Stomach (tissue), 4 donors: ENCODE data around the gene ORM1.

Experiments used
- POLR2A ChIP-seq, 4 donors: fragments of 450-650 bp; IDR thresholded peaks; one replicate each; pipeline ENCODE4 v1.6.1; 2016; ENCODE audit warnings: antibody characterized with exemption in 4 of 4, control low read depth in 2 of 4, mild to moderate bottlenecking in 1 of 4, moderate library complexity in 1 of 4
- POLR2AphosphoS5 ChIP-seq, 3 donors: sonication (generic); formaldehyde crosslinking; IDR thresholded peaks; one replicate each; pipeline ENCODE4 v1.6.1; 2016; ENCODE audit warnings: antibody characterized with exemption in 3 of 3
- TF ChIP-seq, protein P1 (sequence below), 7 experiments: fragments of 450-650 bp in 4 of 7; fragments of 200-600 bp in 3 of 7; sonication (generic) in 3 of 7; IDR thresholded peaks; one replicate each; pipeline ENCODE4 v1.5.1; 2016 to 2019; ENCODE audit warnings: antibody characterized with exemption in 7 of 7, control low read depth in 2 of 7, mild to moderate bottlenecking in 1 of 7

DNA sequence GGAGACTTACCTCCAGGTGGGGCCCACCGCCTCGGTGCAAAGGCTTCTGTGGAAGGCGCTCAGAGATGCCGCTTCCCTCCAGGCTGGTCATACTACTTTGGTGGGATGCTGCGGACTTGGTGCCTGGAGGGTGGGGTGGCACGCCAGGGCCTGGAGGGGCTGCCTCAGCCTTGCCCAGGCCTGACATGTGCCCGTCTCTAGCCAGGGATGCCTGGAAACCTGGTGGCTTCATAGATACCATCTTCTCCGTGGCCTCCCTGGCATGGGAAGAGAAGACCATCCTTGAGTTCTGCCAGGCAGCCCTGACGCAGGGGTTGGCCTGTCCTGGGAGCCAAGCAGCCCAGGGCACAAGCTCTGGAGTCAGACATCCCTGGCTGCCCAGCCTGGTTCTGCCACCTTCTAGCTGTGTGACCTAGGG, 35.0 kb downstream of the ORM1 start:
- TF ChIP-seq POLR2AphosphoS5 (IDR thresholded peaks at IDR 0.05): no peak
- no peak for TF ChIP-seq POLR2A (IDR thresholded peaks at IDR 0.05)
- TF ChIP-seq, protein P1, sequence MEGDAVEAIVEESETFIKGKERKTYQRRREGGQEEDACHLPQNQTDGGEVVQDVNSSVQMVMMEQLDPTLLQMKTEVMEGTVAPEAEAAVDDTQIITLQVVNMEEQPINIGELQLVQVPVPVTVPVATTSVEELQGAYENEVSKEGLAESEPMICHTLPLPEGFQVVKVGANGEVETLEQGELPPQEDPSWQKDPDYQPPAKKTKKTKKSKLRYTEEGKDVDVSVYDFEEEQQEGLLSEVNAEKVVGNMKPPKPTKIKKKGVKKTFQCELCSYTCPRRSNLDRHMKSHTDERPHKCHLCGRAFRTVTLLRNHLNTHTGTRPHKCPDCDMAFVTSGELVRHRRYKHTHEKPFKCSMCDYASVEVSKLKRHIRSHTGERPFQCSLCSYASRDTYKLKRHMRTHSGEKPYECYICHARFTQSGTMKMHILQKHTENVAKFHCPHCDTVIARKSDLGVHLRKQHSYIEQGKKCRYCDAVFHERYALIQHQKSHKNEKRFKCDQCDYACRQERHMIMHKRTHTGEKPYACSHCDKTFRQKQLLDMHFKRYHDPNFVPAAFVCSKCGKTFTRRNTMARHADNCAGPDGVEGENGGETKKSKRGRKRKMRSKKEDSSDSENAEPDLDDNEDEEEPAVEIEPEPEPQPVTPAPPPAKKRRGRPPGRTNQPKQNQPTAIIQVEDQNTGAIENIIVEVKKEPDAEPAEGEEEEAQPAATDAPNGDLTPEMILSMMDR (IDR thresholded peaks at IDR 0.05): no peak
